Fibroblast of gingiva (primary cell): ENCODE data around the gene DNAJC11.
"Not testable (repeated sequence)": the region's sequence is repeated elsewhere in the genome, so short reads cannot be mapped to it uniquely, and the experiment has no call there.

ENCODE experiments used
- DNase-seq: peaks from one replicate; pipeline ENCODE4 v3.0.0-alpha.2; 2011; ENCODE audit warnings: low read depth

Gene DNAJC11

GRCh38 chr1:6701437-6702153 is at the start of gene DNAJC11:
DNAJC11 (minus strand) TSS chr1:6701816; CDS start chr1:6701800, 16 bp downstream.
- peak; percentile 90 for DNase-seq

GRCh38 chr1:6750490-6750889 is 48.9 kb upstream of the DNAJC11 start:
- DNase-seq = no peak

- DNase-seq = no peak
These were observed 46.1 kb upstream of the DNAJC11 start for GRCh38 chr1:6747674-6748073.

- DNase-seq = no peak
These were observed 43.5 kb upstream of the DNAJC11 start for GRCh38 chr1:6745073-6745472.

- peak; percentile 79 for DNase-seq
These were observed 41.8 kb upstream of the DNAJC11 start for GRCh38 chr1:6743189-6744101.

GRCh38 chr1:6742676-6743188 is 41.1 kb upstream of the DNAJC11 start:
- not testable (repeated sequence) for DNase-seq

GRCh38 chr1:6738987-6739676 is 37.5 kb upstream of the DNAJC11 start:
- DNase-seq = no peak

GRCh38 chr1:6732942-6733341 is 31.3 kb upstream of the DNAJC11 start:
- no peak for DNase-seq

- no peak for DNase-seq
These were observed 30.3 kb upstream of the DNAJC11 start for GRCh38 chr1:6731905-6732304.

- DNase-seq = no peak
These were observed 29.3 kb upstream of the DNAJC11 start for GRCh38 chr1:6730880-6731279.

GRCh38 chr1:6730473-6730872 is 28.9 kb upstream of the DNAJC11 start:
- no peak for DNase-seq

- peak; percentile 51 for DNase-seq
These were observed 25.9 kb upstream of the DNAJC11 start for GRCh38 chr1:6727535-6727934.

- DNase-seq = no peak
These were observed 24.6 kb upstream of the DNAJC11 start for GRCh38 chr1:6726253-6726652.

GRCh38 chr1:6724517-6725141 is 23.0 kb upstream of the DNAJC11 start:
- DNase-seq = peak; percentile 57

- DNase-seq = no peak
These were observed 22.2 kb upstream of the DNAJC11 start for GRCh38 chr1:6723621-6724428.

- DNase-seq = no peak
These were observed 9.6 kb upstream of the DNAJC11 start for GRCh38 chr1:6711174-6711573.

GRCh38 chr1:6704746-6705145 is 3.1 kb upstream of the DNAJC11 start:
- DNase-seq = no peak

- DNase-seq = no peak
These were observed 1.4 kb upstream of the DNAJC11 start for GRCh38 chr1:6703016-6703415.

- DNase-seq = no peak
These were observed 671 bp downstream of the DNAJC11 start for GRCh38 chr1:6700853-6701436.

GRCh38 chr1:6699915-6700314 is 1.7 kb downstream of the DNAJC11 start:
- DNase-seq = not testable (repeated sequence)

GRCh38 chr1:6695868-6696267 is 5.7 kb downstream of the DNAJC11 start:
- DNase-seq = no peak
